HG03095 (cell line): ENCODE measurements around the gene OR6S1.
"Not testable (repeated sequence)": the region's sequence is repeated elsewhere in the genome, so short reads cannot be mapped to it uniquely, and the experiment has no call there.

Experiments
- ATAC-seq: cut with Tn5 transposase; IDR thresholded peaks from one replicate; pipeline ENCODE4 v1.9.1; 2021; ENCODE audit warnings: moderate library complexity; ENCODE audit not compliant: unreplicated experiment

The OR6S1 gene

GRCh38 chr14:20611277-20611676 lies 30.2 kb downstream of the OR6S1 start:
- no peak for ATAC-seq

DNA sequence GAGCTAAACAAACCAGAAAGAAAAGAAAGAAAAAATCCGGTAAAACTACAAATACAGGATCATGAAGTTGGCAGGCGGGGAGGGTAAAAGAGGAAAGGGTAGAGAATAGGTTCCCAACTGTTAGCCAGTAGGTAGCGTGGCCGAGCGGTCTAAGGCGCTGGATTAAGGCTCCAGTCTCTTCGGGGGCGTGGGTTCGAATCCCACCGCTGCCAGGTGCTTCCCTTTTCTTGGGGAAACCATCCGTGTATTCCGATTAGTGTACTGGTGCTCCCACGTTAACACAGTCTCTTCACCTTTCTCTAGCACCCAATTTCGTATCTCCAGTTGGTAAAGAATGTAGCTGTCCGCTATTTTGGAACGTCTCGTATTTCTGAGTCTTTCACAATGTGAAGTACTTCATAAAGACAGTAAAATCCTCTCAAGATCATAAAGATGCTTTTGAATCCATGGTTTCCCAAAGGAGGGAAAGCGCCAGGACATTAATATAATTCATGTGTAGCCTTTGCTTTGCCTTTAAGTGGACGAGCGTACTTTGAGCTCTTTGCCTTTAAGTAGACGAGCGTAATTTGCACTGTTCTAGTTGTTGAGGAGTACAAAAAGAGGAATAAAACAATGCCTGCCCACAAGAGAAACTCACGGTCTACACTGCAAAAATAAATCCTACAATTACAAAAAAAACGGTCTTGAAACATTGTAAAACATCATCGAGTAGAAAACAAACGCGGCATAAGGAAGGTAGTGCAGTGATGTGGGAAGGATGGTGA lies 31.3 kb downstream of the OR6S1 start:
- ATAC-seq: no peak

DNA sequence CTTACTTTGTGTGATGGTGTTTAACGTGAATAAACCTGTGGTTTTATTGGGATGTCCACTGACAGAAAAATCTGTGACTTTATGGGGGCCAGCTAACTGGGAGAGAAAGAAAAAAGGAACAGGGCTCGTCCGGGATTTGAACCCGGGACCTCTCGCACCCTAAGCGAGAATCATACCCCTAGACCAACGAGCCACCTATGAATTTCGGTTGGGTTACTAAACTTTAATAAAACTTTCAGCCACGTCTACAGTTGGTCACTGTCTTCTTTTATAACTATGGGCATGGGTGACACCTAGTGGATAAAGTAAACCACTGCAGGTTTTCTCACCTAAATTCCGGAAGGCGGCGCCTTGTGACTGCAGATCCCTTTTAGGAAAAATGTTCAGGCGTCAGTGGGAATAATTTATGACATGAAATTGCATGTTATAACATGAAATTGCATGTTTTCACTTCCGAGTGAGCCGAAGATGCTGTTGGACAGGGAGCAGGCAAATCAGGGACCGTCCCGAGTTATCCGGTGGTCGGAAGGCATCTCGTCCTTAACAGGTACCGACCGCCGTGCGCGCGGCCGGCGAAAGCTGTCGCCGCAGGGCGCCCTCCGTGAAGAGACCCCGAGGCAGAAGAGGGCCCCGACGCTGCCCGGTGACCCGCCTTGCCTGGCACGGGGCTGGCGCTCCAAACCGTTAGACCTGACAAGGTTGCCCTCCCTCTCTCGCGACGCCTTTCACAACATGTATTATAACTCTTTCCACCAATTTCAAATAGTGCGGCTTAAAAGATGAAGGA lies 32.1 kb downstream of the OR6S1 start:
- no peak for ATAC-seq

DNA sequence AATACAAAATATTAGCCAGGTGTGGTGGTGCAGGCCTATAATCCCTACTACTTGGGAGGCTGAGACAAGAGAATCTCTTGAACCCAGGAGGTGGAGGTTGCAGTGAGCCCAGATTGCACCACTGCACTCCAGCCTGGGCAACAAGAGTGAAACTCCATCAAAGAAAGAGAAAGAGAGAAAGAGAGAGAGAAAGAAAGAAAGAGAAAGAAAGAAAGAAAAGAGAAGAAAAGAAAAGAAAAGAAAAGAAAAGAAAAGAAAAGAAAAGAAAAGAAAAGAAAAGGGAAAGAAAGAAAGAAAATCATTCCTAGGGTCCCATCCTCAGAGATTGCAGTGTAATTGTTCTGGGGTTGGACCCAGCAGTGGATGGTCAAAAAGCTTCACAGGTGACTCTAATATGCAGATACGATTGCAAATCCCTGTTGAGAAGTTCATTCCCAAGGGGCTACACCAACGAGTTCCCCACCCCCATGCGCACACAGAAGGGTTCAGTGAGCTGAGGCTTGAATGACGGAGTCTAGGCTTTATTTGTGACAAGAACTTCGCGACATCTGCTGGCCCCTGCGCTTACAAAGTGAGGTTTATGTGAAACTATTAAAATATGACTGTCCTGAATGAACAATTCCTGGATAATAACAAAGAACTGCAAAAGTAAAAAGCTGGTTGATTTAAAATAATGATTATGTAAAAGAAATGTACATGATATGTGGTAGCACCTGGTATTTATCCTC lies 32.9 kb downstream of the OR6S1 start:
- no peak for ATAC-seq

GRCh38 chr14:20607617-20608016 lies 33.9 kb downstream of the OR6S1 start:
- no peak for ATAC-seq

DNA sequence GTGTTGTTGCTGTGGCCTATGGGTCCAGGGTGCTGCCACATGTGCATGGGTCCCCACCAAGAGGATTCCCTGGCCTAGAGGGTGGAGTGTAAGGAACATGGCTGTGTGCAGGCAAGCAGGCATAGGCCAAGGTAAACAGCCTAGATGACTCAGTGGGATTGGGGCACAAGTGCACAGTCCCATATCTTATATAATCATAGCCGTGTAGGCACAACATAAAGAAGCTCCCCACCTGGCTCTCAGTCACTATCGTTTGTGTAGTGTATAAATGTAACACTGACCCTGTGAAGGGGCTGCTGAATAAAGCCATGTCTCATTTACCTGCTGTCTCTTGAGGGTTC lies 34.6 kb downstream of the OR6S1 start:
- no peak for ATAC-seq

DNA sequence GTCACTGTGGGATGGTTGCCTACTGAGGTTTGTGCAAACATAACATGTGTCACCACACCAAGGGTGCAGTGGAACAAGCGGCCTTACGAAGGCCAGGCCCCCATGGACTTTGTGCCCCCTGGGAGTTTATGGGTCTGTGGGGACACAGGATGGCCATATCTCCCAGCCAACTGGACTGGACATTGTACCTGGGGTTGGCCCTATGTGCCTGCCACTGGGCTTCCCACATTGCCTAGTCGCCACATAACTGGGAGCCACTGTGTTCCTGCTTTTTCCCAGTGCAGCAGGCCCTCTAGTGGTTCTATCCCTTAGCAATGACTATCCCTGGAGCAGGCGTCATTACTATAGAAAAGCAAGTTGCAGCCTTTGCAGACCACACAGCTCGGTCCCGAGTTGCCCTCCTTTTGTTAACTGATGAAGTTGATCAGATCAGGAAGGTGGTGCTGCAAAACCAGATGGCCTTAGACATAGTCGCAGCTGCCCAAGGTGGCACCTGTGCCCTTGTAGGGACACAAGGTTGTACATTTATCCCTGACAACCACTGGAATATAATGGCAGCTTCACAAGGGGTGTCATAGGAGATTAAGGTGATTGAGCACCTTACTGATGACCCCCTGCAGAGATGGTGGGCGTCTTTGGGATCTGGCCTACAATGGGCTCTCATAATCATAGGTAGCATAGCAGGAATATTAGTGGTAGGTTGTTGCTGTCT lies 35.1 kb downstream of the OR6S1 start:
- no peak for ATAC-seq

- ATAC-seq: no peak
Observed at GRCh38 chr14:20603813-20604690, 37.4 kb downstream of the OR6S1 start.

DNA sequence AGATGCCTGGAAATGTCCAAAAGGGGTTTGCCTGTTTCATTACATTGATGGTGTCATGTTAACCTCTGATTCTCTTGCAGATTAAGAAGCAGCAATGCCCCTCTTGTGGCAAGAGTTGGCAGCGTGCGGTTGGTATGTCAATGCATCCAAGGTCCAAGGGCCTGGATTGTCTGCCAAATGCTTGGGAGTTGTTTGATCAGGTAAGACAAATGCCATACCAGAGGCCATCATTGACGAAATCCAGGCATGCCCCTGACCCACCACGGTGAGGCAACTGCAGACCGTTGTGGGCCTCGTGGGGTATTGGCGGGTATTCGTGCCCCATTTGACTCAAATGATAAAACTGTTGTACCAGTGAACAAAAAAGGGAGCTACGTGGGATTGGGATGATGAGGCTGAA lies 38.9 kb downstream of the OR6S1 start:
- no peak for ATAC-seq

DNA sequence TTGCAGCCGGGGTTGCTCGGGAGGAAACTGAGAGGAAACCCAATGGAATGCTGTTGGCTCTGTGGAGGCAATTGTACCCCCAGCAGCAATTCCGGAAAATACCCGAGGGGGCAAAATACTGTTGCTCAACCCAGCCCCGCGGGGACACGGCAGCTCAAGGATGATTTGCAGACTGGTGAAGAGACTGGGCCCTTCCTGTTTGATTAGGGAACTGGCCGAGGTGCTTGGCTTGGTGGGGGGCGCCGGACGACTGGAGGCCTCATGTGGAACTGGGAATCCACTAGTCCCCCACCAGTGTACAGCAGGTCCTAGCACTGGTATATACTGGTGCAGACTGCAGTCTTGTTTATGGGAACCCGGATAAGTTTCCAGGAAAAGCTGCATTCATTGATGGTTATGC lies 40.0 kb downstream of the OR6S1 start:
- no peak for ATAC-seq

DNA sequence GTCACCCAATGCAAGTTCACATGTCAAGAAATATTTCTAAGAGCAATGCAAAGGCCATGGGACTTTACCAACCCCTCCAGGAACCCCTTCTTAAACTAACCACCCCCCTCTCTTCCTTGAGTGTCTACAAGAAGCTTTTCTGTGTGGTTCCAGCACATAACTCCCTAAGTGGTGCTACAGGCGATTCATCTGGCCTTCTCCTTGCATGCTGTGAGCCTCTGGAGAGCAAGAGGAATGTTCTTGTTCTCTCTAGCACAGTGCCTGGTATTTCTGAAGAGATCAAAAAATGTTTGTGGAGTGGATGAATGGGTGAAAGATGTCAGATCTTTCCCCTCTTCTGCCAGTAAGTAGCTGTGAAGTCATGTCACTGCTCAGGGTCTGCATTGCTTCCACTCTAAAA lies 44.4 kb downstream of the OR6S1 start:
- no peak for ATAC-seq

DNA sequence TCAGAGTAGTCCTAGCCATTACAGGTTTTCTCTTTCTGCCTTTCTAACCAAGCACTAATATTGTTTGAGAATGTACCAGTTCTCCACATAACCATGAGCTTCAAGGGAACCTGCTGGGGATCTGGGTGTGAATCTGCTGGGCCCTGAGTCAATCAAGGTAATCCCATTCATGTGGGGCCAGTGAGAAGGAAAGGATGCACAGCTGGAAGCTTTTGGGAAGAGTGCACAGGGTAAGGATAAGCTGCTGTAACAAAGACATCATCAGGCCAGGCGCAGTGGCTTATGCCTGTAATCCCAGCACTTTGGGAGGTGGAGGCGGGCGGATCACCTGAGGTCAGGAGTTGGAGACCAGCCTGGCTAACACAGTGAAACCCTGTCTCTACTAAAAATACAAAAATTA lies 45.8 kb downstream of the OR6S1 start:
- ATAC-seq: not testable (repeated sequence)

DNA sequence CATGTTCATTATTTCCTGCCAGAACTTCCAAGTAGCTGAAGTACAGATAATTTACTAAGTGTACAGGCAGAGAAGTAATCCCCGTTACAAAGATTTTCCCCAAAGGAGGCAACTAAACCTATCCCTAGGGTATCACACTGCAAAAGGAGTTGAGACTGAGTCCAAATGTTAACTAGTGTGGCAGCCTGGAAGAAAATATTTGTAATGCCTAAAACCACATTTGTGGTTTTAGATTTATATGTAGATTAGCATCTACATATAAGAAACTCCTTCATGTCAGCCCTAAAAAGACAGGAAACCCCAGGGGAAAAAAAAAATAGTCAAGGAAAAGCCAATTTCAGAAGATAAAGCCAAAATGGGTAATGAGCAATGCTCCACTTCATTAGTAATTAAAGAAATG lies 48.9 kb downstream of the OR6S1 start:
- ATAC-seq: no peak

DNA sequence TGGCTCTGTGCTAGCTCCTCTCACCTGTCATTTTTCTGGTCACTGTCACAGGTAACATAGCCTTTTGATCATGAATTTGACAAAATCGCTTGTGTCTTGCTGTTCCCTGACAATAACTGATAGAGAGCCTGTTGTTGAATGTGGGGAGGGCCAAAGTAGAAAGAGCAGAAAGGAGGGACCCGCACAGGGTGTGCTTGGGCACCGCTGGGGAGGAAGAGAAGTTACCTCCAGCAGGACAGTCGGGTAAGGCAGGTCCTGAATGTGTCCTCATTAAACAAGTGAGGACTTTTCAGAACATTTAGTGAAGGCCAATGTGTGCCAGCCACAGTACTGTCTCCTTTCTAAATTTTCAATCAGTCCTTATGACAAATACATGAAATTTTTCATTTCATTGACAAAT lies 50.3 kb downstream of the OR6S1 start, which contains the start of gene RNASE12:
Gene RNASE12, minus strand, starts transcription at position 142 of the 400 bp plus-strand sequence. CDS start 653 bp downstream, outside the sequence.
- ATAC-seq: no peak
